HG03469 (cell line): ENCODE results near the gene PRKCE.
"Not testable (repeated sequence)": the region's sequence is repeated elsewhere in the genome, so short reads cannot be mapped to it uniquely, and the experiment has no call there.

ENCODE experiments used
- ATAC-seq: cut with Tn5 transposase; IDR thresholded peaks from one replicate; pipeline ENCODE4 v1.9.1; 2021; ENCODE audit warnings: mild to moderate bottlenecking, moderate library complexity, moderate number of reproducible peaks; ENCODE audit not compliant: unreplicated experiment

The PRKCE gene

GRCh38 chr2:45695480-45696007 lies 44.1 kb downstream of the PRKCE start:
- not testable (repeated sequence) for ATAC-seq

DNA sequence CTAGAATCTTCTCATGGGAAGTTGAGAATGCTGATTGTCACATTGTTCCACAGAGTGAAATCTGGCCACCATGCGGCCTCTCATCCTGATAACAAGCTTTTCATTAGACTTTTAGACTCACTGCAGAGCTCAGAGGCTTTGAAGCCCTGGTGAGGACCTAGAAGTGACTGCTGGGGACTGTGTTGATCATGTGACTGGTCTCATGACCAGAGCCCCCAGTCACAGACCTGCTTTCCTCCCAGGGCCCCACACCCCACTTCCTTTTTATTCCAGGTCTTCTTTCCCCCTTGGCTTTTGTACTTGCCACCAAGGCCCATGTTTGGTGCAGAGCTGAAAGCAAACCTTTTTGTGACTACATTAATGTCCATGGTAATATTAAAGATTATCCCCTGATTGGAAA lies 45.2 kb downstream of the PRKCE start:
- no peak for ATAC-seq

DNA sequence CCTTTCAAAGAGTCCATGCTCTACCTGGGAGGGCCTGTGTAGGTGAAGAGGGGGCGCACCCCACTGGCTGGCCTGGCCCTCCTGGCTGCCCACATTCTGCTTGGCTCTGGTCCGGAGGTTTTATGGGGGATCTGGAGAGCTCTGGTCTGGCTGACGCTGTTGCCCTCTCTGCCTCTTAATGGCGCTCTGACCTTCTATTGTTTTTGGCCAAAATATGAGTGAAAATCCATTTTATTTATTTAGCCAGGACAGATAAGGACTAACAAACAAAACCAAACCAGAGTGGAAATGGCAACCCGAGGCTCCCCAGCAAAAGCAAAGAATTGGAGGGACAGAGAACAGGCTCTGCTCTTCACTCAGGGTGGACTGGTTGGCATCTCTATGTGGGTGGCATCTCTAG lies 45.7 kb downstream of the PRKCE start:
- no peak for ATAC-seq

GRCh38 chr2:45698554-45698953 lies 47.1 kb downstream of the PRKCE start:
- no peak for ATAC-seq

DNA sequence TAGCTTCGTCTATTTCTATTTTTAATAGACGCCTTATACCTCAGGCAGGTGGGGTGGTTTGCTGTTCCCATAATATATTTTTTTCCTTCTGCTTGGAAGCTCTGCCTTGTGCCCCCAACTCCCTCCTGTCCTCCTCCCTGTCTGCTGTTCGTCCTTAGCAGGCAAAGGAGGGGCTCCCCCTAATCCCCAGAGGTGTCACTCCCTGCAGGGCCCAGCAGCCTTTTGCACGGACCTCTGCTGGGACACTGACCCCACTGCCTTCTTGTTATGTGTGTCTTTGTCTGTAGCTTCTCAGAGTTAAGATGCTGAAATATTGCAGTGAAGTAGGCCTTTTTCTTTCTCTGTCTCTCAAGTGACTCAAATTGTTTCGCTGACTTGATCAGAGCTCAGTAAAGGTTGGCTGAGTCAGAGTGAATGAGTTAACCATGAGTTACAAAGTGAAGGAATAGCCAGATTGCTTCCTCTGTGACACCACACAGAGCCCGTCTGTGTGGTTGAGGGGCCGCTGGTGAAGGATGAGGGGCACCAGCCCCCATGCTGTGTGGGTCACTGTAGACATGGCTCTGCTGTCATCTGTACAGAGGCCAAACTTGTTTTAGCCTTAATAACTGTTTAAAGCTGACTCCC lies 47.7 kb downstream of the PRKCE start:
- ATAC-seq = peak; percentile 60

DNA sequence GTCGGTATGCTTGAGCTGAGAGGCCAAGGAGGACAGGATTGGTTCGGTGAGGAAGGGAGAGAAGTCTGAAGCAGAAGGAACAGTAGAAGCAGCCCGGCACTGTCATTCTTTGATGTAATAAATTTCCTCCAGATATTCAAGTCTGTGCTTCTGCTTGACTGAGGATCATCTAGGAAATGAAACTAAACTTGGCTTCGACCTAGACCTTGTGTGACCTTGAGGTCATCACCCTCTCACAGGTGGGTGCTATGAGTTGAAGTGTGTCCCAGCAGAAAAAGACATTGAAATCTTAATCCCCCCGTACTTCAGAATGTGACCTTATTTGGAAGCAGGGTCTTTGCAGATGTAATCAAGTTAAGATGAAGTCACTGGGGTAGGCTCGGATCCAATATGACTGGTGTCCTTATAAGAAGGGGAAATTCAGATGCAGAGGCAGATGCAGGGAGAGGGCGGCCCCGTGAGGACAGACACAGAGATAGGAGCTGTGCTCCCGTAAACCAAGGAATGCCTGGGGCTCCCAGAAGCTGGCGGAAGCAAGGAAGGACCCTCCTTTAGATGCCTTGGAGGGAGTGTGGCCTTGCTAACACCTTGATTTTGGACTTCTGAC lies 49.0 kb downstream of the PRKCE start:
- no peak for ATAC-seq

DNA sequence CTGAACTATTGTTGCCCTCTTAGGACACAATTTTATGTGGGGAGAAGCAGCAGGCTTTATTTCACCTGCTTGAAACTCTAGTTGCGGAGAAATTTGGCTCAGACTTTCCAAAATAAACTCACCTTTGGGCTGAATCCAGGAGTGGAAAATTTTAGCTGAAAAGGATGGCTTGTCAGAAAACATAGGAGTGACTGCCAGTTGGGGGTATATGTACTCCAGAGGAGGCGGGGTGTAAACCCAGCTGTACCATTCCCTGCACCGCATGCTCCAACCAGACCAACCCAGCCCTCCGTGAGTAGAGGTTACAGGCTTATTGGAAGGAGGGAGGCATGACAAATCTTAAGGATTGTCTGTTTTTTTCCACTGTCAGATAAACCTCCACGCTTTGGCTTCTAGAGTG lies 53.8 kb downstream of the PRKCE start:
- no peak for ATAC-seq

- ATAC-seq = no peak
Measured at GRCh38 chr2:45706033-45706432, 54.6 kb downstream of the PRKCE start.

GRCh38 chr2:45707006-45707405 lies 55.5 kb downstream of the PRKCE start:
- ATAC-seq = no peak

DNA sequence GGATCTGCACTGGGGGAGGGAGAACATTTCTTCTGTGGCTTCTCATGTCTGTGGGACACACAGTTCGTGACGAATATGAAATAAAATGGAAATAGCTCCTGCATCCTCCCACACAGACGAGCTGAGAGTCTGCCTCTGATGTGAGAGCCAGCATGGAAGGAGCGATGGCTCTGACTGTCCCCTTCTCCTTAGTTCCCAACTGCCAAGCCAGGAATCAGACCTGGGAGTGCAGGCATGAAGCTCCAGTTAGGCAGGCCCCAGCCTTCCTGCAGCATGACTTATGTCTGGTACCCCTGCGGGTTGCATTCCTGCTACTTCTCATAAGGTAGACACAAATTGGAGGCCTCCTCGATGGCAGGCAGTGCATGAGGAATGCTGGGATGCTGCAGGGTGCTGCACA lies 56.2 kb downstream of the PRKCE start:
- ATAC-seq = no peak

GRCh38 chr2:45708501-45708900 lies 57.0 kb downstream of the PRKCE start:
- ATAC-seq = no peak

GRCh38 chr2:45709137-45709536 lies 57.7 kb downstream of the PRKCE start:
- ATAC-seq = no peak

DNA sequence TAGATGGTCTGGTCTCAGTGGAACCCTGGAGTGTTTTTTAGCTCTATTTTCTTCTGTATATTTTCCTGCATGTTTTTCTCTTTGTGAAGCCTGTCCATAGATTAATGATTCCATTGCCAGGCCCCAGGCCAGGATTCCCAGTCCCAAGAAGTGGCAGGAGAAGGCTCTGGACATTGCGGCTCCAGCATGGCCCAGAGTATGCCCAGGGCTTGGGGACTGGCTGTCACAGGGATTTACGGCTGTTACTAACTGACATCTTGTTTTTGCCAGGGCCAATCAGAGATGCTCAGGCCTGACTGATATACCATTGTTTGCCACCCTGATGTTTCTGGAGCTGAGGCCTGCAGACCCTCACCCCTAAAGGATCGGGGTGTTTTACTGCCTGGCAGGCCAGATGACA lies 59.0 kb downstream of the PRKCE start:
- no peak for ATAC-seq

DNA sequence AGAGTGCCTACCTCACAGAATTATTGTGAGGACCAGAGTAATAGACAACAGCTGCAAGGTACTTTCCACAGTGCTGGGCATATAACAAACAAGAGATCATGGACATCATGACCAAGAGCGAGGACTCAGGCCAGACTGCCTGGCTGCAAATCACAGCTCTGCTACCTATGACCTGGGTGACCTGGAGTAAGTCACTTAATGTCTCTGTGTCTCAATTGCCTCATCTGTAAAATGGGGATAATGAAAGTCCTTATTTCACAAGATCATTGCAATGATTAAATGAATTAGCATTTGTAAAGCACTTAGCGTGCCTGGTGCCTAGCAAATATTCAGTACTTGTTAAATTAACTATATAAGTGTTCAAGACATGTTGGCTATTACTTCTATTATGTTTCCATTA lies 59.7 kb downstream of the PRKCE start:
- no peak for ATAC-seq

- no peak for ATAC-seq
Measured at GRCh38 chr2:45712570-45712969, 61.1 kb downstream of the PRKCE start.

GRCh38 chr2:45713136-45713535 lies 61.7 kb downstream of the PRKCE start:
- ATAC-seq = no peak

- no peak for ATAC-seq
Measured at GRCh38 chr2:45713591-45713990, 62.1 kb downstream of the PRKCE start.

DNA sequence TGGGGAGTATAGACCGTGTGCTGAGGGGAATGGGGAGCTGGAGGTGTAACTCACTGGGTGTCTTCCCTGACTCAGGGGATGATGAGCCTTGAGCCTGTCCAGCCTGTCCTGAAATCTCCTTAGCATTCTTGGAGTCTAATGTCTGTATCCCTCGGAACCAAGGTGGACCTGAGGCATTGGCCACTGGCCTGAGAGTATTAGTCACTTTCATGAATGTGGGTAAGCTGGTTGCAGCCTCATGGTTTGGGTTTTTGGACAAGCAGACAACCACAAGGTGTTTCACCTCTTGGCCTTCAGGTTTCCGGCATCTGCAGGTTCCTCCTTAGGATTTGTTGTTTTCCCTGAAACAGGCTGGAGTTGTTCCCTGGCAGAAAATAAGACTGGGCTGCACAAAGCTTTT lies 63.2 kb downstream of the PRKCE start:
- no peak for ATAC-seq

DNA sequence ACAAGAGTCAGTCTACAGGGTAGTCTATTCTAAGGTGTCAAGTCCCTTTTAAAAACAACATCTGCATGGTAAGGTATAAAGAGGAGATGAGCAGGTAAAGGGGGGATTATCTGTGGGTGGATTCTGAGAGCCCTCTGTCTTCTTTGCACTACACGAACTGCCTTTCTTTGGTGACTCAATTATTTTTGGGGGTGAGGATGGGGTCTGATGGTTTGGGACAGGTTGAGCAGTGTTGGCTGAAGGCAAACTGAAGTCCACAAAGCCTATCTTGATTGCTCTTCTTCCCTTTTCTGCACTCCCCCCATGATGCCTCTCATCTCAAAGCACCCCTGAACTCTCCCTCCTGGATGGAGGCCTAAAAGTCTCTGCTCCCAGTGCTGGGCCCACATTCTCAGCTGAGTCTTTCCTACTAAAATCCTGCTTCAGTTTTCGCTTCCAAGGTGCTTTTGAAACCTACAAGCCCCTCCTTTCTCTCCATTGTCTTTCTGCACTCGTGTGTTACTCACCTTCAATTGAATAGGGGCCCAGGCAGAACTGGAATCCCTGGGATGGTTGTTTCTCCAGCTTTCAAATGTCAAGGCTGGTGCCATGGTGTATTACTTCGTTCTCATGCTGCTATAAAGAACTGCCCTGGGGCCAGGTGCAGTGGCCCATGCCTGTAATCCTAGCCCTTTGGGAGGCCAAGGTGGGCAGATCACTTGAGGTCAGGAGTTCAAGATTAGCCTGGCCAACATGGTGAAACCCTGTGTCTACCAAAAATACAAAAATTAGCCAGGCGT lies 64.3 kb downstream of the PRKCE start:
- ATAC-seq = no peak

DNA sequence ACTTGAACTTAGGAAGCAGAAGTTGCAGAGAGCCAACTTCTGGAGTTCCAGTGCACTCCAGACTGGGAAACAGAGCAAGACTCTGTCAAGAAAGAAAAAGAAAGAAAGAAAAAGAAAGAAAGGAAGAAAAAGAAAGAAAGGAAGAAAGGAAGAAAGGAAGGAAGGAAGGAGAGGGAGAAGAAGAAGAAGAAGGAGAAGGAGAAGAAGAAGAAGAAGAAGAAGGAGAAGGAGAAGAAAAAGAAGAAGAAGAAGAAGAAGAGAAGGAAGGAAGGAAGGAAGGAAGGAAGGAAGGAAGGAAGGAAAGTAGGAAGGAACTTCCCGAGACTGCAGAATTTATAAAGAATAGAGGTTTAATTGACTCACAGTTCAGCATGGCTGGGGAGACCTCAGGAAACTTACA lies 65.0 kb downstream of the PRKCE start:
- ATAC-seq = not testable (repeated sequence)

DNA sequence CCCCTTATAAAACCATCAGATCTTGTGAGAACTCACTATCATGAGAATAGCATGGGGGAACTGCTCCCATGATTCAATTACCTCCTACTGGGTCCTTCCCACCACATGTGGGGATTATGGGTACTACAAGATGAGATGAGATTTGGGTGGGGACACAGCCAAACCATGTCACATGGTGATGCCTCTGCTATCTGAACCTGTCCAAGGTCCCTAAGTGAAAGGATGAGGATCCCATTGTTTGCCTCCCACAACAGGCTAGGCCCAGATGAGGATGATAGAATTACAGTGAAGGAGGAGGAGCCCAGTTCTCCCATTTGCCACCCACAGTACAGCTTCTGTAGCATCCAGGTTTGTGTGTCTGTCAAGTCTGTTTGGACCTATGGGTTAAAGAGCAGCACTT lies 65.4 kb downstream of the PRKCE start:
- ATAC-seq = no peak

GRCh38 chr2:45720210-45720609 lies 68.7 kb downstream of the PRKCE start:
- ATAC-seq = no peak
